Upper lobe of right lung (tissue), 1 donor: ENCODE data around the gene TSTD2. TPM values are rescaled to one million over a fixed set of nuclear protein-coding genes. Genes with fewer than 3 reads are reported as not detected.
A peak's percentile ranks its signal among the peaks of the same experiment; 100 is the strongest.
"Not testable (repeated sequence)": the region's sequence is repeated elsewhere in the genome, so short reads cannot be mapped to it uniquely, and the experiment has no call there.

Experiments
- ATAC-seq: fragments of 200-7000 bp; cut with Tn5 transposase; one replicate; pipeline ENCODE4 v1.9.1; 2020; ENCODE audit warnings: mild to moderate bottlenecking, moderate library complexity
- DNase-seq: peaks from one replicate; pipeline ENCODE4 v3.0.0-alpha.2; 2020
- H3K27ac ChIP-seq: fragments of 200-600 bp; one replicate; pipeline ENCODE4 v1.8.0; 2022
- H3K27me3 ChIP-seq: fragments of 200-600 bp; one replicate; pipeline ENCODE4 v1.8.0; 2022; ENCODE audit warnings: mild to moderate bottlenecking
- H3K36me3 ChIP-seq: fragments of 200-600 bp; one replicate; pipeline ENCODE4 v1.8.0; 2022
- H3K4me1 ChIP-seq: fragments of 200-600 bp; one replicate; pipeline ENCODE4 v1.8.0; 2022
- H3K4me3 ChIP-seq: fragments of 200-600 bp; one replicate; pipeline ENCODE4 v1.8.0; 2022; ENCODE audit warnings: mild to moderate bottlenecking
- H3K9me3 ChIP-seq: fragments of 200-600 bp; one replicate; pipeline ENCODE4 v1.8.0; 2022
- CTCF ChIP-seq: fragments of 200-600 bp; IDR thresholded peaks from one replicate; pipeline ENCODE4 v1.8.0; 2022; ENCODE audit warnings: antibody characterized with exemption
- intact Hi-C: fragments of 100-400 bp; cut with DNase I; formaldehyde crosslinking; loops from one replicate; pipeline ENCODE4 v1.11.0; 2022
- total RNA-seq: library from RNA; stranded (reverse); fragmentation: NEBNext Ultra II Directional; extraction: Animal tissue kit (Norgen Biotek cat#: 25700); gene quantifications from one replicate; pipeline ENCODE4 v1.2.1, GENCODE V29; 2021
- donor health status: DM: no; HTN: yes; CAD: no; lungs with severe emphysema.

TSTD2 gene
- total RNA-seq, 1 donor from 2014 or later, result 20.0 TPM

GRCh38 chr9:97575673-97576200 lies 57.4 kb downstream of the TSTD2 start:
- DNase-seq, result peak; percentile 10
- H3K4me3 ChIP-seq, result peak overlapping the region; percentile 23

GRCh38 chr9:97574921-97575672 lies 58.1 kb downstream of the TSTD2 start:
- H3K9me3 ChIP-seq, H3K36me3 ChIP-seq, H3K27me3 ChIP-seq, intact Hi-C loops, H3K4me1 ChIP-seq, H3K27ac ChIP-seq, ATAC-seq: not testable (repeated sequence)
- H3K4me3 ChIP-seq, result peak overlapping the region; percentile 23
- peak; percentile 52 for DNase-seq

More at GRCh38 chr9:97575673-97576200, 57.4 kb downstream of the TSTD2 start:
- Histone ChIP-seq H3K9me3 (no peaks in the 10 kb centered on the region), H3K27me3 (no peaks in the 10 kb centered on the region), H3K27ac (no peak overlapping the region), H3K4me1 (no peaks in the 10 kb centered on the region), H3K36me3 (no peaks in the 10 kb centered on the region)
- no peak for TF ChIP-seq CTCF
- ATAC-seq, result no peak
- intact Hi-C loops, result no loop called here

GRCh38 chr9:97574101-97574571 lies 59.0 kb downstream of the TSTD2 start:
- H3K4me3 ChIP-seq, H3K4me1 ChIP-seq, ATAC-seq, H3K36me3 ChIP-seq, H3K9me3 ChIP-seq, H3K27ac ChIP-seq, H3K27me3 ChIP-seq, intact Hi-C loops: not testable (repeated sequence)
- peak; percentile 47 for DNase-seq

GRCh38 chr9:97573482-97574073 lies 59.6 kb downstream of the TSTD2 start:
- Histone ChIP-seq H3K36me3 (peaks cover 9% of the 10 kb centered on the region), H3K9me3 (no peaks in the 10 kb centered on the region), H3K4me1 (no peaks in the 10 kb centered on the region), H3K27me3 (no peaks in the 10 kb centered on the region), H3K4me3 (no peak overlapping the region), H3K27ac (no peak overlapping the region)
- DNase-seq (peak; percentile 22), ATAC-seq (no peak)
- no peak for TF ChIP-seq CTCF
- intact Hi-C loops, result no loop called here

GRCh38 chr9:97572892-97573365 lies 60.2 kb downstream of the TSTD2 start:
- DNase-seq (peak; percentile 36), ATAC-seq (no peak)
- Histone ChIP-seq H3K9me3 (no peaks in the 10 kb centered on the region), H3K27ac (no peak overlapping the region), H3K4me1 (no peaks in the 10 kb centered on the region), H3K27me3 (no peaks in the 10 kb centered on the region), H3K4me3 (no peak overlapping the region), H3K36me3 (peaks cover 9% of the 10 kb centered on the region)
- no peak for TF ChIP-seq CTCF
- intact Hi-C loops, result no loop called here

- no peak for TF ChIP-seq CTCF
- Histone ChIP-seq H3K27me3 (no peaks in the 10 kb centered on the region), H3K9me3 (no peaks in the 10 kb centered on the region), H3K36me3 (peaks cover 9% of the 10 kb centered on the region), H3K27ac (no peak overlapping the region), H3K4me1 (no peaks in the 10 kb centered on the region), H3K4me3 (no peak overlapping the region)
- ATAC-seq (no peak), DNase-seq (peak; percentile 61)
- intact Hi-C loops, result no loop called here
Measured at GRCh38 chr9:97572196-97572891, 60.8 kb downstream of the TSTD2 start.
